Ectodermal cell (in vitro differentiated cells): Measurements from ENCODE around the gene GRAMD2A.
A peak's percentile ranks its signal among the peaks of the same experiment; 100 is the strongest.

Source experiments
- H3K27ac ChIP-seq: 2 replicates; pipeline ENCODE4 v1.7.0; 2013; ENCODE audit warnings: mild to moderate bottlenecking, low read depth, low read length; ENCODE audit not compliant: insufficient read depth, poor library complexity, severe bottlenecking
- H3K27me3 ChIP-seq: 2 replicates; pipeline ENCODE4 v1.7.0; 2013; ENCODE audit warnings: mild to moderate bottlenecking, low read length; ENCODE audit not compliant: insufficient read depth, control insufficient read depth, poor library complexity, severe bottlenecking
- H3K36me3 ChIP-seq: one replicate; pipeline ENCODE4 v1.7.0; 2013; ENCODE audit warnings: low read length; ENCODE audit not compliant: control insufficient read depth, insufficient read depth
- H3K4me1 ChIP-seq: one replicate; pipeline ENCODE4 v1.7.0; 2013; ENCODE audit warnings: low read length; ENCODE audit not compliant: control insufficient read depth, insufficient read depth
- H3K4me3 ChIP-seq: 2 replicates; pipeline ENCODE4 v1.7.0; 2013; ENCODE audit warnings: low read depth, low read length, control low read depth; ENCODE audit not compliant: insufficient read depth
- H3K9me3 ChIP-seq: 2 replicates; pipeline ENCODE4 v1.7.0; 2013; ENCODE audit warnings: mild to moderate bottlenecking, low read length, moderate library complexity; ENCODE audit not compliant: control insufficient read depth
- WGBS, 2 experiments: methylation state at CpG; one replicate each; pipeline ENCODE4 v1.1.7; 2013; ENCODE audit warnings: missing lambda C conversion rate in 2 of 2; 5-methylcytosine and 5-hydroxymethylcytosine counted together

GRAMD2A gene

GRCh38 chr15:72192416-72192815, 5.2 kb downstream of the GRAMD2A start:
- peaks cover 31% of the 10 kb centered on the region for H3K27me3 ChIP-seq
- WGBS, 2 experiments, result 88 to 100% methylated on average over 3 of the region's 3 CpGs
- H3K36me3 ChIP-seq, result no peaks in the 10 kb centered on the region
- H3K4me1 ChIP-seq, result peaks cover 3% of the 10 kb centered on the region
- H3K9me3 ChIP-seq, result no peaks in the 10 kb centered on the region
- H3K27ac ChIP-seq, result no peak overlapping the region
- no peak overlapping the region for H3K4me3 ChIP-seq

- WGBS, 2 experiments, result 86 to 89% methylated on average over 2 of the region's 2 CpGs
- Histone ChIP-seq H3K4me3 (no peak overlapping the region), H3K27ac (no peak overlapping the region), H3K9me3 (no peaks in the 10 kb centered on the region), H3K4me1 (no peaks in the 10 kb centered on the region), H3K36me3 (no peaks in the 10 kb centered on the region), H3K27me3 (peaks cover 16% of the 10 kb centered on the region)
These were observed 8.2 kb downstream of the GRAMD2A start for GRCh38 chr15:72189250-72189902.

- Histone ChIP-seq H3K36me3 (no peaks in the 10 kb centered on the region), H3K27me3 (peaks cover 24% of the 10 kb centered on the region), H3K9me3 (no peaks in the 10 kb centered on the region), H3K27ac (no peak overlapping the region), H3K4me3 (peak overlapping the region; percentile 24), H3K4me1 (peaks cover 21% of the 10 kb centered on the region)
- 4 to 7% methylated on average over 34 of the region's 34 CpGs for WGBS, 2 experiments
These were observed 13.3 kb downstream of the GRAMD2A start for GRCh38 chr15:72184165-72184811.

GRCh38 chr15:72183781-72184164, 13.8 kb downstream of the GRAMD2A start:
- Histone ChIP-seq H3K27ac (no peak overlapping the region), H3K36me3 (no peaks in the 10 kb centered on the region), H3K9me3 (no peaks in the 10 kb centered on the region), H3K4me1 (peaks cover 23% of the 10 kb centered on the region), H3K4me3 (peak overlapping the region; percentile 24), H3K27me3 (peaks cover 24% of the 10 kb centered on the region)
- WGBS, 2 experiments, result 47 to 52% methylated on average over 12 of the region's 12 CpGs

GRCh38 chr15:72182673-72183072, 14.9 kb downstream of the GRAMD2A start:
- peaks cover 23% of the 10 kb centered on the region for H3K4me1 ChIP-seq
- peaks cover 24% of the 10 kb centered on the region for H3K27me3 ChIP-seq

GRCh38 chr15:72182244-72182643, 15.3 kb downstream of the GRAMD2A start:
- WGBS, 2 experiments, result 80 to 97% methylated on average over 2 to 3 of the region's 3 CpGs
- Histone ChIP-seq H3K4me1 (peaks cover 23% of the 10 kb centered on the region), H3K36me3 (no peaks in the 10 kb centered on the region), H3K4me3 (no peak overlapping the region), H3K27ac (no peak overlapping the region), H3K27me3 (peaks cover 24% of the 10 kb centered on the region), H3K9me3 (no peaks in the 10 kb centered on the region)

More at GRCh38 chr15:72182673-72183072, 14.9 kb downstream of the GRAMD2A start:
- Histone ChIP-seq H3K27ac (no peak overlapping the region), H3K4me3 (no peak overlapping the region), H3K36me3 (no peaks in the 10 kb centered on the region), H3K9me3 (no peaks in the 10 kb centered on the region)
- WGBS, 2 experiments, result 93 to 95% methylated on average over 3 of the region's 3 CpGs

GRCh38 chr15:72180761-72181324, 16.7 kb downstream of the GRAMD2A start:
- H3K27ac ChIP-seq, result peak overlapping the region; percentile 38
- peaks cover 24% of the 10 kb centered on the region for H3K27me3 ChIP-seq
- H3K4me1 ChIP-seq, result peaks cover 23% of the 10 kb centered on the region
- no peaks in the 10 kb centered on the region for H3K9me3 ChIP-seq
- H3K36me3 ChIP-seq, result no peaks in the 10 kb centered on the region
- 94% methylated on average over 5 of the region's 5 CpGs for WGBS, 2 experiments
- no peak overlapping the region for H3K4me3 ChIP-seq

- Histone ChIP-seq H3K27ac (peak overlapping the region; percentile 38), H3K9me3 (no peaks in the 10 kb centered on the region), H3K27me3 (peaks cover 18% of the 10 kb centered on the region), H3K36me3 (no peaks in the 10 kb centered on the region), H3K4me3 (no peak overlapping the region), H3K4me1 (peaks cover 23% of the 10 kb centered on the region)
- 80 to 82% methylated on average over 16 of the region's 16 CpGs for WGBS, 2 experiments
These were observed 17.5 kb downstream of the GRAMD2A start for GRCh38 chr15:72179950-72180581.

GRCh38 chr15:72178976-72179585, 18.5 kb downstream of the GRAMD2A start:
- Histone ChIP-seq H3K27ac (no peak overlapping the region), H3K4me1 (peaks cover 21% of the 10 kb centered on the region), H3K9me3 (no peaks in the 10 kb centered on the region), H3K27me3 (peaks cover 8% of the 10 kb centered on the region), H3K4me3 (no peak overlapping the region), H3K36me3 (no peaks in the 10 kb centered on the region)
- 92 to 93% methylated on average over 13 of the region's 13 CpGs for WGBS, 2 experiments

GRCh38 chr15:72176743-72177142, 20.8 kb downstream of the GRAMD2A start:
- no peak overlapping the region for H3K27ac ChIP-seq
- H3K36me3 ChIP-seq, result no peaks in the 10 kb centered on the region
- H3K9me3 ChIP-seq, result no peaks in the 10 kb centered on the region
- H3K27me3 ChIP-seq, result no peaks in the 10 kb centered on the region
- WGBS, 2 experiments, result 78 to 83% methylated on average over 2 to 3 of the region's 3 CpGs
- no peak overlapping the region for H3K4me3 ChIP-seq
- peaks cover 15% of the 10 kb centered on the region for H3K4me1 ChIP-seq
